Fibroblast of lung (primary cell): ENCODE data around the gene NXNL2.

Source experiments
- EZH2 ChIP-seq: IDR thresholded peaks from 2 replicates; pipeline ENCODE4 v1.5.1; 2012; ENCODE audit warnings: low read length, control low read depth, mild to moderate bottlenecking; ENCODE audit errors: missing control alignments
- TF ChIP-seq, protein P1 (sequence below), 2 donors: IDR thresholded peaks in 1 of 2; conservative IDR thresholded peaks in 1 of 2; 1 replicate in 1 of 2; 2 replicates in 1 of 2; pipeline ENCODE4 v1.5.1; 2011 to 2012; ENCODE audit warnings: low read length in 2 of 2, control low read depth in 1 of 2, inconsistent platforms in 1 of 2, low read depth in 1 of 2, mild to moderate bottlenecking in 1 of 2

DNA sequence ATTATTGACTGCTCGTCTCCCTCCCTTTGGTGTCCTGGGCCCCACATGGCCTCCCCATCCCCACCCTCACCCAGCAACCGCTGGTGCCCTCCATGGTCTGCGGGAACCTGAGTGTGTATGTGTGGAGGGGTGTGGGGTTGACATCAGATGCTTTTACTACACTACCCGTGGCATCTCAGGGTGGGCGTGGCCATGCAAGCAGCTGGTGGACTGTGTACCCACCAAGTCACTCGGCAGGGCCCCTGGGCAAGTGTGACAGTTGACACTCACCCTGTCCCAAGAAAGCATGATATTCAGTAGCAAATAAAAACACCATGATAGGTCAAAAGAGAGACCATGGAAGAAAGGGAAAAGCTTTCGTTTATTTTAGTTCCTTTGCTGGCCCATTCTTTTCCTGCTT is 7.4 kb upstream of the NXNL2 start:
- TF ChIP-seq, protein P1, sequence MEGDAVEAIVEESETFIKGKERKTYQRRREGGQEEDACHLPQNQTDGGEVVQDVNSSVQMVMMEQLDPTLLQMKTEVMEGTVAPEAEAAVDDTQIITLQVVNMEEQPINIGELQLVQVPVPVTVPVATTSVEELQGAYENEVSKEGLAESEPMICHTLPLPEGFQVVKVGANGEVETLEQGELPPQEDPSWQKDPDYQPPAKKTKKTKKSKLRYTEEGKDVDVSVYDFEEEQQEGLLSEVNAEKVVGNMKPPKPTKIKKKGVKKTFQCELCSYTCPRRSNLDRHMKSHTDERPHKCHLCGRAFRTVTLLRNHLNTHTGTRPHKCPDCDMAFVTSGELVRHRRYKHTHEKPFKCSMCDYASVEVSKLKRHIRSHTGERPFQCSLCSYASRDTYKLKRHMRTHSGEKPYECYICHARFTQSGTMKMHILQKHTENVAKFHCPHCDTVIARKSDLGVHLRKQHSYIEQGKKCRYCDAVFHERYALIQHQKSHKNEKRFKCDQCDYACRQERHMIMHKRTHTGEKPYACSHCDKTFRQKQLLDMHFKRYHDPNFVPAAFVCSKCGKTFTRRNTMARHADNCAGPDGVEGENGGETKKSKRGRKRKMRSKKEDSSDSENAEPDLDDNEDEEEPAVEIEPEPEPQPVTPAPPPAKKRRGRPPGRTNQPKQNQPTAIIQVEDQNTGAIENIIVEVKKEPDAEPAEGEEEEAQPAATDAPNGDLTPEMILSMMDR (conservative IDR thresholded peaks at IDR 0.05 in 1 of 2, IDR thresholded peaks at IDR 0.05 in 1 of 2; ENCODE audit: low read depth in 1 of 2, low read length in 2 of 2) = no peak
- TF ChIP-seq EZH2 = no peak
